ENCODE measurements around the gene PROX1. TPM values are rescaled to one million over a fixed set of nuclear protein-coding genes. Genes with fewer than 3 reads are reported as not detected.

Gene PROX1
- total RNA-seq, 2 experiments from 2014 or later, result 0.10 to 0.12 TPM

GRCh38 chr1:214008347-214008746, 20.6 kb downstream of the PROX1 start:
- no peak for DNase-seq
- CTCF ChIA-PET, result no interaction called here
- Mint-ChIP-seq H3K27ac (no peak overlapping the region), H3K9me3 (no peaks in the 10 kb centered on the region), H3K27me3 (ENCODE audit: low read depth) (peaks cover 10% of the 10 kb centered on the region), H3K4me1 (ENCODE audit: low read depth) (no peaks in the 10 kb centered on the region), H3K36me3 (ENCODE audit: low read depth) (no peaks in the 10 kb centered on the region), H3K4me3 (no peak overlapping the region)
- intact Hi-C loops (cut with micrococcal nuclease), result no loop called here

- CTCF ChIA-PET, result no interaction called here
- no peak overlapping the region for H3K4me3 Mint-ChIP-seq
Measured at GRCh38 chr1:214008791-214009422, 21.1 kb downstream of the PROX1 start.

GRCh38 chr1:214009423-214010196, 21.8 kb downstream of the PROX1 start:
- no peak for DNase-seq
- no peak overlapping the region for H3K4me3 Mint-ChIP-seq
- H3K36me3 Mint-ChIP-seq (ENCODE audit: low read depth), result no peaks in the 10 kb centered on the region
- intact Hi-C loops (cut with micrococcal nuclease), result no loop called here
- no peak overlapping the region for H3K27ac Mint-ChIP-seq
- H3K27me3 Mint-ChIP-seq (ENCODE audit: low read depth), result peaks cover 8% of the 10 kb centered on the region
- no peaks in the 10 kb centered on the region for H3K9me3 Mint-ChIP-seq
- CTCF ChIA-PET, result no interaction called here
- H3K4me1 Mint-ChIP-seq (ENCODE audit: low read depth), result no peaks in the 10 kb centered on the region

More at GRCh38 chr1:214008791-214009422, 21.1 kb downstream of the PROX1 start:
- Mint-ChIP-seq H3K27ac (no peak overlapping the region), H3K9me3 (no peaks in the 10 kb centered on the region), H3K27me3 (ENCODE audit: low read depth) (peaks cover 10% of the 10 kb centered on the region), H3K4me1 (ENCODE audit: low read depth) (no peaks in the 10 kb centered on the region), H3K36me3 (ENCODE audit: low read depth) (no peaks in the 10 kb centered on the region)
- no peak for DNase-seq
- intact Hi-C loops (cut with micrococcal nuclease), result no loop called here

- H3K4me1 Mint-ChIP-seq (ENCODE audit: low read depth), result no peaks in the 10 kb centered on the region
- no peak overlapping the region for H3K4me3 Mint-ChIP-seq
- no peak for DNase-seq
- no peaks in the 10 kb centered on the region for H3K9me3 Mint-ChIP-seq
- intact Hi-C loops (cut with micrococcal nuclease), result no loop called here
- H3K27ac Mint-ChIP-seq, result no peak overlapping the region
- H3K36me3 Mint-ChIP-seq (ENCODE audit: low read depth), result no peaks in the 10 kb centered on the region
- CTCF ChIA-PET, result no interaction called here
- H3K27me3 Mint-ChIP-seq (ENCODE audit: low read depth), result peaks cover 6% of the 10 kb centered on the region
Measured at GRCh38 chr1:214010197-214010573, 22.4 kb downstream of the PROX1 start.

GRCh38 chr1:214010717-214011116, 22.9 kb downstream of the PROX1 start:
- CTCF ChIA-PET, result no interaction called here
- no peak for DNase-seq
- intact Hi-C loops (cut with micrococcal nuclease), result no loop called here
- no peaks in the 10 kb centered on the region for H3K9me3 Mint-ChIP-seq
- no peak overlapping the region for H3K27ac Mint-ChIP-seq
- peaks cover 6% of the 10 kb centered on the region for H3K27me3 Mint-ChIP-seq (ENCODE audit: low read depth)
- no peaks in the 10 kb centered on the region for H3K4me1 Mint-ChIP-seq (ENCODE audit: low read depth)
- no peak overlapping the region for H3K4me3 Mint-ChIP-seq
- no peaks in the 10 kb centered on the region for H3K36me3 Mint-ChIP-seq (ENCODE audit: low read depth)

- Mint-ChIP-seq H3K27ac (no peak overlapping the region), H3K4me1 (ENCODE audit: low read depth) (no peaks in the 10 kb centered on the region), H3K4me3 (no peak overlapping the region), H3K9me3 (no peaks in the 10 kb centered on the region), H3K36me3 (ENCODE audit: low read depth) (no peaks in the 10 kb centered on the region), H3K27me3 (ENCODE audit: low read depth) (peaks cover 6% of the 10 kb centered on the region)
- intact Hi-C loops (cut with micrococcal nuclease), result no loop called here
- DNase-seq, result no peak
- CTCF ChIA-PET, result no interaction called here
Measured at GRCh38 chr1:214012418-214012817, 24.6 kb downstream of the PROX1 start.

- DNase-seq, result no peak
- intact Hi-C loops (cut with micrococcal nuclease), result no loop called here
- CTCF ChIA-PET, result interaction anchor here (0.5 kb wide), 1 partner anchor 908 kb away, joined by 3 read pairs; no protein-coding TSS in a partner anchor
- peaks cover 5% of the 10 kb centered on the region for H3K27me3 Mint-ChIP-seq (ENCODE audit: low read depth)
- no peak overlapping the region for H3K27ac Mint-ChIP-seq
- no peaks in the 10 kb centered on the region for H3K36me3 Mint-ChIP-seq (ENCODE audit: low read depth)
- H3K4me3 Mint-ChIP-seq, result no peak overlapping the region
- peaks cover 5% of the 10 kb centered on the region for H3K4me1 Mint-ChIP-seq (ENCODE audit: low read depth)
- H3K9me3 Mint-ChIP-seq, result no peaks in the 10 kb centered on the region
Measured at GRCh38 chr1:214013614-214014377, 26.0 kb downstream of the PROX1 start.

- H3K9me3 Mint-ChIP-seq, result no peaks in the 10 kb centered on the region
- no peak overlapping the region for H3K4me3 Mint-ChIP-seq
- CTCF ChIA-PET, result no interaction called here
- intact Hi-C loops (cut with micrococcal nuclease), result no loop called here
- H3K27me3 Mint-ChIP-seq (ENCODE audit: low read depth), result peaks cover 2% of the 10 kb centered on the region
- DNase-seq, result no peak
- H3K36me3 Mint-ChIP-seq (ENCODE audit: low read depth), result no peaks in the 10 kb centered on the region
- H3K27ac Mint-ChIP-seq, result no peak overlapping the region
- H3K4me1 Mint-ChIP-seq (ENCODE audit: low read depth), result peaks cover 9% of the 10 kb centered on the region
Measured at GRCh38 chr1:214014730-214015129, 27.0 kb downstream of the PROX1 start.

GRCh38 chr1:214017191-214017982, 29.6 kb downstream of the PROX1 start:
- DNase-seq, result no peak

GRCh38 chr1:214018386-214019268, 30.9 kb downstream of the PROX1 start:
- no peaks in the 10 kb centered on the region for H3K36me3 Mint-ChIP-seq (ENCODE audit: low read depth)
- CTCF ChIA-PET, result interaction anchor here (0.6 to 0.7 kb wide), 2 partner anchors 310 to 694 kb away, joined by 3 read pairs; no protein-coding TSS in a partner anchor
- H3K27me3 Mint-ChIP-seq (ENCODE audit: low read depth), result no peaks in the 10 kb centered on the region
- no peak overlapping the region for H3K27ac Mint-ChIP-seq
- no peak overlapping the region for H3K4me3 Mint-ChIP-seq
- DNase-seq, result peak; percentile 27
- no peaks in the 10 kb centered on the region for H3K9me3 Mint-ChIP-seq
- intact Hi-C loops (cut with micrococcal nuclease), result loop anchor here (2.0 kb wide), 1 partner anchor 30 kb away; no protein-coding TSS in a partner anchor
- H3K4me1 Mint-ChIP-seq (ENCODE audit: low read depth), result peaks cover 9% of the 10 kb centered on the region

More at GRCh38 chr1:214017191-214017982, 29.6 kb downstream of the PROX1 start:
- CTCF ChIA-PET, result no interaction called here
- no peak overlapping the region for H3K27ac Mint-ChIP-seq
- intact Hi-C loops (cut with micrococcal nuclease), result no loop called here
- no peak overlapping the region for H3K4me3 Mint-ChIP-seq
- peaks cover 9% of the 10 kb centered on the region for H3K4me1 Mint-ChIP-seq (ENCODE audit: low read depth)
- no peaks in the 10 kb centered on the region for H3K9me3 Mint-ChIP-seq
- H3K27me3 Mint-ChIP-seq (ENCODE audit: low read depth), result no peaks in the 10 kb centered on the region
- no peaks in the 10 kb centered on the region for H3K36me3 Mint-ChIP-seq (ENCODE audit: low read depth)

- peaks cover 9% of the 10 kb centered on the region for H3K4me1 Mint-ChIP-seq (ENCODE audit: low read depth)
- intact Hi-C loops (cut with micrococcal nuclease), result loop anchor here (2.0 kb wide), 1 partner anchor 31 kb away; no protein-coding TSS in a partner anchor
- no peak overlapping the region for H3K27ac Mint-ChIP-seq
- no peak overlapping the region for H3K4me3 Mint-ChIP-seq
- CTCF ChIA-PET, result no interaction called here
- H3K36me3 Mint-ChIP-seq (ENCODE audit: low read depth), result no peaks in the 10 kb centered on the region
- no peaks in the 10 kb centered on the region for H3K9me3 Mint-ChIP-seq
- DNase-seq, result no peak
- H3K27me3 Mint-ChIP-seq (ENCODE audit: low read depth), result no peaks in the 10 kb centered on the region
Measured at GRCh38 chr1:214019499-214019898, 31.7 kb downstream of the PROX1 start.

All from activated naive CD4-positive, alpha-beta T cell treated with anti-CD3 and anti-CD28 coated beads for 36 hours (primary cell).